Measurements from ENCODE around the gene VAV3.

DNA sequence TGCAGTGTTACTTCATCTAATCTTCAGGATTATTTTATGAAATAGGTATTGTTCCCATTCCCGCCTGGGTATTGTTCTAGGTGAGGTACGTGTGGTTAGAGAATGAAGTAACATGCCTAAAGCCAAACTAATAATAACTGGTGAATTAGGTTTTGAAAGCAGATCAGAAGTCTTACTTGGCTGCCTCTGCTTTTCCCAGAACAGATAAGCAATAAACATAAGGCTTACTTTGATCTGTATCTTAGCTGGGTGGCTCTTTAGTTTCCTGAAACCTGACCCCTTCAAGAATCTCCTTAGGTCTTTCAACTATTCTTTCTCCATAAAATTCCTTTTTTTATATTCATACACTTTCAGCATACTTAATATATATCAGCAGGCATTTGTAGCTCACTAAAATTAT, 65.3 kb downstream of the VAV3 start:
- TF ChIP-seq, protein P1, sequence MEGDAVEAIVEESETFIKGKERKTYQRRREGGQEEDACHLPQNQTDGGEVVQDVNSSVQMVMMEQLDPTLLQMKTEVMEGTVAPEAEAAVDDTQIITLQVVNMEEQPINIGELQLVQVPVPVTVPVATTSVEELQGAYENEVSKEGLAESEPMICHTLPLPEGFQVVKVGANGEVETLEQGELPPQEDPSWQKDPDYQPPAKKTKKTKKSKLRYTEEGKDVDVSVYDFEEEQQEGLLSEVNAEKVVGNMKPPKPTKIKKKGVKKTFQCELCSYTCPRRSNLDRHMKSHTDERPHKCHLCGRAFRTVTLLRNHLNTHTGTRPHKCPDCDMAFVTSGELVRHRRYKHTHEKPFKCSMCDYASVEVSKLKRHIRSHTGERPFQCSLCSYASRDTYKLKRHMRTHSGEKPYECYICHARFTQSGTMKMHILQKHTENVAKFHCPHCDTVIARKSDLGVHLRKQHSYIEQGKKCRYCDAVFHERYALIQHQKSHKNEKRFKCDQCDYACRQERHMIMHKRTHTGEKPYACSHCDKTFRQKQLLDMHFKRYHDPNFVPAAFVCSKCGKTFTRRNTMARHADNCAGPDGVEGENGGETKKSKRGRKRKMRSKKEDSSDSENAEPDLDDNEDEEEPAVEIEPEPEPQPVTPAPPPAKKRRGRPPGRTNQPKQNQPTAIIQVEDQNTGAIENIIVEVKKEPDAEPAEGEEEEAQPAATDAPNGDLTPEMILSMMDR (optimal IDR thresholded peaks at IDR 0.05 in 1 of 3, IDR thresholded peaks at IDR 0.05 in 1 of 3, conservative IDR thresholded peaks at IDR 0.05 in 1 of 3; ENCODE audit: extremely low read depth in 1 of 3, insufficient read depth in 2 of 3, low read length in 3 of 3): no peak
- no peak for TF ChIP-seq EZH2 (IDR thresholded peaks at IDR 0.05; ENCODE audit: low read length)
